MM.1S (cell line): Measurements from ENCODE around the gene TXLNA.

Experiments
- EZH2 ChIP-seq: fragments of 300-600 bp; sonication (generic); optimal IDR thresholded peaks from 2 replicates; pipeline ENCODE3; 2017; ENCODE audit warnings: low read depth, mild to moderate bottlenecking, antibody characterized with exemption, low read length, mixed read lengths
- EZH2phosphoT487 ChIP-seq: fragments of 300-600 bp; sonication (generic); IDR thresholded peaks from 2 replicates; pipeline ENCODE4 v1.6.1; 2018; ENCODE audit warnings: antibody characterized with exemption, low read length
- TF ChIP-seq, protein P1 (sequence below): fragments of 300-600 bp; sonication (generic); IDR thresholded peaks from 2 replicates; pipeline ENCODE4 v1.5.1; 2016; ENCODE audit warnings: antibody characterized with exemption, low read length, mixed read lengths

DNA sequence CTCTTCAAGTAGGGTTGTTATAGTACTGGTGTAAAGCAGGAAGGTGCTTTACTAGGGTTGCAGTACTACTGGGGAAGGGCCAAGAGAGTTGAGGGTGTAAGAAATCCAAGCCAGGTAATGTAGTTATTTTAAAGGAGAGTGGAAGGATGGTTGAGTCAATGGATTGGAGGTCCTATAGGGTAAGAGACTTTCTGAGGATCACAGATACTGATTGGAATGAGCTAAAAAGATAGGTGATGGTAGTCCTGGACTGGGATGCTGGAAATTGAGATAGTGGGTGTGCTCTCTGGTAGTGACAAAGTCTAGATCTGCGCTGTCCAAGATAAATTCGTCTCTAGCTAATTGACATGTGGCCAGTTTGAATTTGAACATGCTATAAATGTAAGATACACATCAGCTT is 7.0 kb downstream of the TXLNA start:
- TF ChIP-seq, protein P1, sequence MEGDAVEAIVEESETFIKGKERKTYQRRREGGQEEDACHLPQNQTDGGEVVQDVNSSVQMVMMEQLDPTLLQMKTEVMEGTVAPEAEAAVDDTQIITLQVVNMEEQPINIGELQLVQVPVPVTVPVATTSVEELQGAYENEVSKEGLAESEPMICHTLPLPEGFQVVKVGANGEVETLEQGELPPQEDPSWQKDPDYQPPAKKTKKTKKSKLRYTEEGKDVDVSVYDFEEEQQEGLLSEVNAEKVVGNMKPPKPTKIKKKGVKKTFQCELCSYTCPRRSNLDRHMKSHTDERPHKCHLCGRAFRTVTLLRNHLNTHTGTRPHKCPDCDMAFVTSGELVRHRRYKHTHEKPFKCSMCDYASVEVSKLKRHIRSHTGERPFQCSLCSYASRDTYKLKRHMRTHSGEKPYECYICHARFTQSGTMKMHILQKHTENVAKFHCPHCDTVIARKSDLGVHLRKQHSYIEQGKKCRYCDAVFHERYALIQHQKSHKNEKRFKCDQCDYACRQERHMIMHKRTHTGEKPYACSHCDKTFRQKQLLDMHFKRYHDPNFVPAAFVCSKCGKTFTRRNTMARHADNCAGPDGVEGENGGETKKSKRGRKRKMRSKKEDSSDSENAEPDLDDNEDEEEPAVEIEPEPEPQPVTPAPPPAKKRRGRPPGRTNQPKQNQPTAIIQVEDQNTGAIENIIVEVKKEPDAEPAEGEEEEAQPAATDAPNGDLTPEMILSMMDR, result no peak
- no peak for TF ChIP-seq EZH2
- TF ChIP-seq EZH2phosphoT487, result no peak
